Measurements from ENCODE around the gene G6PC2. TPM values are rescaled to one million over a fixed set of nuclear protein-coding genes. Genes with fewer than 3 reads are reported as not detected.

G6PC2 gene
- total RNA-seq, 1 donor from 2014 or later, result not detected

DNA sequence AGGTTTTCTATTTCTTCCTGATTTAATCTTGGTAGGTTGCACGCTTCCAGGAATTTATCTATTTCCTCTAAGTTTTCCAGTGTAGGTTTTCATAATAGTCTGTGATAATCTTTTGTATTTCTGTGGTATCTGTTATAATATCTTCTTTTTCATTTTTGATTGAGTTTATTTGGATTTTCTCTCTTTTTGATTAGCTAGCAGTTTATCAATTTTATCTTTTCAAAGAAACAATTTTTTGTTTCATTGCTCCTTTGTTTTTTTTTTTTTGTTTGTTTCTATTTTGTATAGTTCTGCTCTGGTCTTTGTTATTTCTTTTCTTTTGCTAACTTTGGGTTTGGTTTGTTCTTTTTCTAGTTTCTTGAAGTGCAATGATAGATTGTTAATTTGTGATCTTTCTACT lies 51.3 kb downstream of the G6PC2 start:
- Histone ChIP-seq H3K27ac (no peak overlapping the region), H3K9me3 (no peaks in the 10 kb centered on the region), H3K4me1 (no peaks in the 10 kb centered on the region), H3K27me3 (no peaks in the 10 kb centered on the region), H3K36me3 (no peaks in the 10 kb centered on the region), H3K4me3 (no peak overlapping the region)
- no peak for DNase-seq (ENCODE audit: extremely low spot score in 2 of 2)
- no peak for TF ChIP-seq POLR2AphosphoS5 (IDR thresholded peaks at IDR 0.05; ENCODE audit: insufficient read depth in 1 of 2, low read depth in 1 of 2)
- intact Hi-C loops (cut with DNase I), result no loop called here

DNA sequence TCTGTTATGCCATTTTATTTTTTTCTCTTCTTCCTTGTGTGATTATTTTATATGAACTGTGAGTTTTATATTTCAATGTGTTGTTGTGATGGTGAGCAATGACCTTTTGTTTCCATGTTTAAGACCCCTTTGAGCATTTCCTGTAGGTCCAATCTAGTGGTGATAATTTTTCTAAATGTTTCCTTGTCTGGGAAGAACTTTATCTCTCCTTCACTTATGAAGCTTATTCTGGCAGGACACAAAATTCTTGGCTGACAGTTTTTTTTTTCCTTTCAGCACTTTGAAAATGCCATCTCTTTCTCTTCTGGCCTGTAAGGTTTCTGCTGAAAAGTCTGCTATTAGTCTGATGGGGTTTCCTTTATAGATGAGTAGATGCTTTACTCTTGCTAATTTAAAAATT lies 53.2 kb downstream of the G6PC2 start:
- TF ChIP-seq, protein P1, sequence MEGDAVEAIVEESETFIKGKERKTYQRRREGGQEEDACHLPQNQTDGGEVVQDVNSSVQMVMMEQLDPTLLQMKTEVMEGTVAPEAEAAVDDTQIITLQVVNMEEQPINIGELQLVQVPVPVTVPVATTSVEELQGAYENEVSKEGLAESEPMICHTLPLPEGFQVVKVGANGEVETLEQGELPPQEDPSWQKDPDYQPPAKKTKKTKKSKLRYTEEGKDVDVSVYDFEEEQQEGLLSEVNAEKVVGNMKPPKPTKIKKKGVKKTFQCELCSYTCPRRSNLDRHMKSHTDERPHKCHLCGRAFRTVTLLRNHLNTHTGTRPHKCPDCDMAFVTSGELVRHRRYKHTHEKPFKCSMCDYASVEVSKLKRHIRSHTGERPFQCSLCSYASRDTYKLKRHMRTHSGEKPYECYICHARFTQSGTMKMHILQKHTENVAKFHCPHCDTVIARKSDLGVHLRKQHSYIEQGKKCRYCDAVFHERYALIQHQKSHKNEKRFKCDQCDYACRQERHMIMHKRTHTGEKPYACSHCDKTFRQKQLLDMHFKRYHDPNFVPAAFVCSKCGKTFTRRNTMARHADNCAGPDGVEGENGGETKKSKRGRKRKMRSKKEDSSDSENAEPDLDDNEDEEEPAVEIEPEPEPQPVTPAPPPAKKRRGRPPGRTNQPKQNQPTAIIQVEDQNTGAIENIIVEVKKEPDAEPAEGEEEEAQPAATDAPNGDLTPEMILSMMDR (IDR thresholded peaks at IDR 0.05), result no peak
- TF ChIP-seq POLR2AphosphoS5 (IDR thresholded peaks at IDR 0.05; ENCODE audit: insufficient read depth in 1 of 2, low read depth in 1 of 2) (no peak), POLR2A (IDR thresholded peaks at IDR 0.05) (no peak)
- Histone ChIP-seq H3K36me3 (no peaks in the 10 kb centered on the region), H3K27me3 (no peaks in the 10 kb centered on the region), H3K27ac (no peak overlapping the region), H3K4me3 (no peak overlapping the region), H3K4me1 (no peaks in the 10 kb centered on the region), H3K9me3 (no peaks in the 10 kb centered on the region)
- no peak for DNase-seq (ENCODE audit: extremely low spot score in 2 of 2)
- intact Hi-C loops (cut with DNase I), result no loop called here

DNA sequence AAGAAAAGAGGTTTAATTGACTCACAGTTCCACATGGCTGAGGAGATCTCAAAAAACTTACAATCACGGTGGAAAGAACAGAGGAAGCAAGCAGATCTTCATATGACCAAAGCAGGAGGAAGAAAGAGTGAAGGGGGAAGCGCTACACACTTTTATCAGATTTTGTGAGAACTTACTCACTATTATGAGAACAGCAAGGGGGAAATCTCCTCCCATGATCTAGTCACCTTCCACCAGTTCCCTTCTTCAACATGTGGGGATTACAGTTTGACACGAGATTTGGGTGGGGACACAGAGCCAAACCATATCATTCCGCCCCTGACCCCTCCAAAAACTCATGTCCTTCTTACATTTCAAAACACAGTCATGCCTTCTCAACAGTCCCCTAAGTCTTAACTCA lies 54.2 kb downstream of the G6PC2 start:
- TF ChIP-seq, protein P1 (IDR thresholded peaks at IDR 0.05), result no peak
- TF ChIP-seq POLR2A (IDR thresholded peaks at IDR 0.05) (no peak), POLR2AphosphoS5 (IDR thresholded peaks at IDR 0.05; ENCODE audit: insufficient read depth in 1 of 2, low read depth in 1 of 2) (no peak)
- intact Hi-C loops (cut with DNase I), result no loop called here
- H3K4me3 ChIP-seq, result no peak overlapping the region

DNA sequence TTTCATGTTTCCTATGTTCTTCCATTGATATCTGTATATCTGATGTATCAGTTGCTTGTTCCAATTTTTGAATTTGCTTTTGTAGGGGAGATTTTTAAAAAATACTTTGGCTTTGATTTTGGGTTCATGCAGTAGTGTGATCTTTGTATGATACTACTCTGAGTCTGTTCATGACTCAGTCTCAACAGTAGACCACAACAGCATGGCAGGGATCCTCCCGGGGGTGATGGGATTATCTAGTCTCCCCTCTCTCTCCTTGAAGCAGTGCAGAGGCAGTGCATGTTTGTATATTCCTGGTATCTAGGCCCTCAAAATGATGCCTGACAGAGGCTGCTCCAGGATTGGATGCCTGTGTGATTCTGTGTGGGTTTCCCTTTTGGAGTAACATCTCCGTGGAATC lies 55.3 kb downstream of the G6PC2 start:
- Histone ChIP-seq H3K4me1 (no peaks in the 10 kb centered on the region), H3K36me3 (no peaks in the 10 kb centered on the region), H3K27ac (no peak overlapping the region), H3K4me3 (no peak overlapping the region), H3K27me3 (no peaks in the 10 kb centered on the region), H3K9me3 (no peaks in the 10 kb centered on the region)
- no peak for DNase-seq (ENCODE audit: extremely low spot score in 2 of 2)
- intact Hi-C loops (cut with DNase I), result no loop called here
- no peak for TF ChIP-seq POLR2A (IDR thresholded peaks at IDR 0.05)
- no peak for TF ChIP-seq POLR2AphosphoS5 (IDR thresholded peaks at IDR 0.05; ENCODE audit: insufficient read depth in 1 of 2, low read depth in 1 of 2)
- TF ChIP-seq, protein P1 (IDR thresholded peaks at IDR 0.05), result no peak

More for the DNA sequence above, 54.2 kb downstream of the G6PC2 start:
- Histone ChIP-seq H3K36me3 (no peaks in the 10 kb centered on the region), H3K27me3 (no peaks in the 10 kb centered on the region), H3K4me1 (no peaks in the 10 kb centered on the region), H3K27ac (no peak overlapping the region), H3K9me3 (no peaks in the 10 kb centered on the region)
- no peak for DNase-seq (ENCODE audit: extremely low spot score in 2 of 2)

Other genes starting within 250 kb of the G6PC2 start
- gene NOSTRIN, start 98.7 kb upstream of the G6PC2 start, total RNA-seq, result 30.0 TPM
- gene SPC25, start 10.9 kb upstream of the G6PC2 start, total RNA-seq, result not detected
- gene ABCB11, start 130.0 kb downstream of the G6PC2 start, total RNA-seq, result not detected
- gene DHRS9, start 168.3 kb downstream of the G6PC2 start, total RNA-seq, result not detected